ENCODE measurements around the gene GLI1.

Gene GLI1

GRCh38 chr12:57444744-57445143 lies 14.8 kb upstream of the GLI1 start:
- TF ChIP-seq CTCF (conservative IDR thresholded peaks at IDR 0.05), result no peak
- no peak overlapping the region for H3K27ac ChIP-seq

- TF ChIP-seq CTCF (conservative IDR thresholded peaks at IDR 0.05), result no peak
- no peak overlapping the region for H3K27ac ChIP-seq
These were observed 13.2 kb upstream of the GLI1 start for GRCh38 chr12:57446292-57446960.

GRCh38 chr12:57448669-57449068 lies 10.9 kb upstream of the GLI1 start:
- no peak for TF ChIP-seq CTCF (conservative IDR thresholded peaks at IDR 0.05)
- no peak overlapping the region for H3K27ac ChIP-seq

- TF ChIP-seq CTCF (conservative IDR thresholded peaks at IDR 0.05), result no peak
- no peak overlapping the region for H3K27ac ChIP-seq
These were observed 10.2 kb upstream of the GLI1 start for GRCh38 chr12:57449375-57449774.

- TF ChIP-seq CTCF (conservative IDR thresholded peaks at IDR 0.05), result no peak
- no peak overlapping the region for H3K27ac ChIP-seq
These were observed 9.5 kb upstream of the GLI1 start for GRCh38 chr12:57450057-57450456.

GRCh38 chr12:57451233-57451778 lies 8.3 kb upstream of the GLI1 start:
- H3K27ac ChIP-seq, result no peak overlapping the region
- no peak for TF ChIP-seq CTCF (conservative IDR thresholded peaks at IDR 0.05)

- no peak overlapping the region for H3K27ac ChIP-seq
- TF ChIP-seq CTCF (conservative IDR thresholded peaks at IDR 0.05), result no peak
These were observed 7.2 kb upstream of the GLI1 start for GRCh38 chr12:57452181-57452936.

Measured in VCaP (cell line).